ENCODE measurements around the gene ETNPPL. TPM values are rescaled to one million over a fixed set of nuclear protein-coding genes. Genes with fewer than 3 reads are reported as not detected.

The ETNPPL gene
- total RNA-seq = 0.22 TPM

GRCh38 chr4:108762559-108763225 is at the start of gene ETNPPL:
Gene ETNPPL (minus strand): TSS chr4:108763053. CDS start chr4:108762898, 155 bp downstream.

Other genes with a start within 250 kb of the ETNPPL start
- gene RPL34, start 142.5 kb downstream of the ETNPPL start, total RNA-seq = 678 TPM
- gene OSTC, start 112.5 kb downstream of the ETNPPL start, total RNA-seq = 91.8 TPM